Measurements from ENCODE around the gene EPB41L2. TPM values are rescaled to one million over a fixed set of nuclear protein-coding genes. Genes with fewer than 3 reads are reported as not detected.

The EPB41L2 gene
- total and polyA plus RNA-seq, 2 donors (not counting 1 experiment from before 2014, with no cell fraction given), result 113 to 264 TPM

DNA sequence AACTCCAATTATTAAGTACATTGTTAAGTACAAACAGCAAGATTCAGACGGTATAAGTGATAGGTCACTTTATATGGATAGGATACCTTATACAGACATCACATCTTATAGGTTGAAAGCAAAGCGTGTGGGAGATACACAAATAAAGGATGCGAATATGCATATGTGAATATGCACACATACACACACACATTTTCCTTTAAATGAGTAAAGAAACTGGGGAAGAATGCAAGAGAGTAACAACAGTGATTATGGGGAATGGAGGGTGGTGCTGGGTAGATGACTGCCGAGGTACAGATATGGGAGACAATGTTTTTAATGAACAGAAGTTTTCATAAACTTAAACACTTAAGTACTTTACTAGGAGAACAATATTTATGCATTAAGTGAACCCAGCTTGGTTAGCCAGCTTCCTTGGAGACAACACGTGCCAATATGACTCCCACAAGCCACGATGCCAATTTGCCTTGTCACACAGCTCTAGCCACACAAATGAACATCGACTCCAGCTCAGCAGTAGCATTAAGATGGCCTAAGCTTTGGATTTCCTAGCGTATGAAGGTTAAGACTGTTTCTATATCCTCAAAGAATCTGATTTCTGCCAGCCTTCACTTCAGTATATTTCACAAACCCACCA lies 96.6 kb downstream of the EPB41L2 start:
- TF ChIP-seq EZH2 (IDR thresholded peaks at IDR 0.05; ENCODE audit: low read length, missing control alignments), result no peak
- TF ChIP-seq, protein P1, sequence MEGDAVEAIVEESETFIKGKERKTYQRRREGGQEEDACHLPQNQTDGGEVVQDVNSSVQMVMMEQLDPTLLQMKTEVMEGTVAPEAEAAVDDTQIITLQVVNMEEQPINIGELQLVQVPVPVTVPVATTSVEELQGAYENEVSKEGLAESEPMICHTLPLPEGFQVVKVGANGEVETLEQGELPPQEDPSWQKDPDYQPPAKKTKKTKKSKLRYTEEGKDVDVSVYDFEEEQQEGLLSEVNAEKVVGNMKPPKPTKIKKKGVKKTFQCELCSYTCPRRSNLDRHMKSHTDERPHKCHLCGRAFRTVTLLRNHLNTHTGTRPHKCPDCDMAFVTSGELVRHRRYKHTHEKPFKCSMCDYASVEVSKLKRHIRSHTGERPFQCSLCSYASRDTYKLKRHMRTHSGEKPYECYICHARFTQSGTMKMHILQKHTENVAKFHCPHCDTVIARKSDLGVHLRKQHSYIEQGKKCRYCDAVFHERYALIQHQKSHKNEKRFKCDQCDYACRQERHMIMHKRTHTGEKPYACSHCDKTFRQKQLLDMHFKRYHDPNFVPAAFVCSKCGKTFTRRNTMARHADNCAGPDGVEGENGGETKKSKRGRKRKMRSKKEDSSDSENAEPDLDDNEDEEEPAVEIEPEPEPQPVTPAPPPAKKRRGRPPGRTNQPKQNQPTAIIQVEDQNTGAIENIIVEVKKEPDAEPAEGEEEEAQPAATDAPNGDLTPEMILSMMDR (conservative IDR thresholded peaks at IDR 0.05 in 1 of 2, IDR thresholded peaks at IDR 0.05 in 1 of 2; ENCODE audit: low read depth in 1 of 2, low read length in 2 of 2), result no peak
- Histone ChIP-seq H3K9me3 (ENCODE audit: control insufficient read depth, insufficient read depth, low read depth, low read length) (no peaks in the 10 kb centered on the region), H3K79me2 (ENCODE audit: control insufficient read depth, insufficient read depth, low read length) (peaks cover 78% of the 10 kb centered on the region), H3K36me3 (ENCODE audit: control insufficient read depth, insufficient read depth, low read length) (no peaks in the 10 kb centered on the region), H3K4me2 (ENCODE audit: extremely low read depth, insufficient read depth, low read length) (no peak overlapping the region), H3K4me3 (replicated peaks in 1 of 4; ENCODE audit: control extremely low read depth in 1 of 4, insufficient read depth in 1 of 4, low read depth in 3 of 4, low read length in 4 of 4) (no peak overlapping the region), H2AFZ (ENCODE audit: low read length) (no peak overlapping the region), H3K27ac (ENCODE audit: insufficient read depth, low read length) (no peak overlapping the region), H4K20me1 (ENCODE audit: control insufficient read depth, extremely low read depth, insufficient read depth, low read length) (no peaks in the 10 kb centered on the region), H3K27me3 (ENCODE audit: control insufficient read depth, insufficient read depth, low read length) (no peaks in the 10 kb centered on the region), H3K9ac (ENCODE audit: insufficient read depth, low read length) (no peak overlapping the region), H3K4me1 (ENCODE audit: control insufficient read depth, extremely low read depth, insufficient read depth, low read length) (peaks cover 18% of the 10 kb centered on the region)
- DNase-seq (ENCODE audit: low read depth in 2 of 2), result no peak

DNA sequence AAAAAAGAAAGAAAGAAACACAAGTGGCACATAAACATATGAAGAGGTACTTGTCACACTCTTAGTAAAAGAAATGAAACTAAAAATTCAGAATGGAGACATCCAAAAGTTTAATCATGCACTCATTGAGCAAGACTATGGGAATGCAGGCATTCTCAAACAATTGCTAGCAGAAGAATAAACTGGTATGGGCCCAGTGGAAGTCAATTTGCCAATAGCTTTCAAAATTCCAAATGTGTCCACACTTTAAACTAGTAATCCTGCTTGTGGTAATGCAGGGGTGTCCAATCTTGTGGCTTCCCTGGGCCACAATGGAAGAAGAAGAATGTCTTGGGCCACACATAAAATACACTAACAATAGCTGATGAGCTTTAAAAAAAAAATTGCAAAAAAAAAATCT lies 97.4 kb downstream of the EPB41L2 start:
- H3K27me3 ChIP-seq (ENCODE audit: control insufficient read depth, insufficient read depth, low read length), result no peaks in the 10 kb centered on the region
- H3K36me3 ChIP-seq (ENCODE audit: control insufficient read depth, insufficient read depth, low read length), result no peaks in the 10 kb centered on the region
- H3K27ac ChIP-seq (ENCODE audit: insufficient read depth, low read length), result no peak overlapping the region
- H3K9me3 ChIP-seq (ENCODE audit: control insufficient read depth, insufficient read depth, low read depth, low read length), result no peaks in the 10 kb centered on the region
- DNase-seq (ENCODE audit: low read depth in 2 of 2), result peak; percentile 68 to 73
- no peaks in the 10 kb centered on the region for H4K20me1 ChIP-seq (ENCODE audit: control insufficient read depth, extremely low read depth, insufficient read depth, low read length)
- no peak overlapping the region for H3K9ac ChIP-seq (ENCODE audit: insufficient read depth, low read length)
- H3K79me2 ChIP-seq (ENCODE audit: control insufficient read depth, insufficient read depth, low read length), result peaks cover 77% of the 10 kb centered on the region
- TF ChIP-seq EZH2 (IDR thresholded peaks at IDR 0.05; ENCODE audit: low read length, missing control alignments), result no peak
- TF ChIP-seq, protein P1 (conservative IDR thresholded peaks at IDR 0.05 in 1 of 2, IDR thresholded peaks at IDR 0.05 in 1 of 2; ENCODE audit: low read depth in 1 of 2, low read length in 2 of 2), result no peak
- H3K4me1 ChIP-seq (ENCODE audit: control insufficient read depth, extremely low read depth, insufficient read depth, low read length), result peaks cover 18% of the 10 kb centered on the region
- H3K4me2 ChIP-seq (ENCODE audit: extremely low read depth, insufficient read depth, low read length), result peak overlapping the region; percentile 48
- no peak overlapping the region for H2AFZ ChIP-seq (ENCODE audit: low read length)
- H3K4me3 ChIP-seq (replicated peaks in 1 of 4; ENCODE audit: control extremely low read depth in 1 of 4, insufficient read depth in 1 of 4, low read depth in 3 of 4, low read length in 4 of 4), result no peak overlapping the region

DNA sequence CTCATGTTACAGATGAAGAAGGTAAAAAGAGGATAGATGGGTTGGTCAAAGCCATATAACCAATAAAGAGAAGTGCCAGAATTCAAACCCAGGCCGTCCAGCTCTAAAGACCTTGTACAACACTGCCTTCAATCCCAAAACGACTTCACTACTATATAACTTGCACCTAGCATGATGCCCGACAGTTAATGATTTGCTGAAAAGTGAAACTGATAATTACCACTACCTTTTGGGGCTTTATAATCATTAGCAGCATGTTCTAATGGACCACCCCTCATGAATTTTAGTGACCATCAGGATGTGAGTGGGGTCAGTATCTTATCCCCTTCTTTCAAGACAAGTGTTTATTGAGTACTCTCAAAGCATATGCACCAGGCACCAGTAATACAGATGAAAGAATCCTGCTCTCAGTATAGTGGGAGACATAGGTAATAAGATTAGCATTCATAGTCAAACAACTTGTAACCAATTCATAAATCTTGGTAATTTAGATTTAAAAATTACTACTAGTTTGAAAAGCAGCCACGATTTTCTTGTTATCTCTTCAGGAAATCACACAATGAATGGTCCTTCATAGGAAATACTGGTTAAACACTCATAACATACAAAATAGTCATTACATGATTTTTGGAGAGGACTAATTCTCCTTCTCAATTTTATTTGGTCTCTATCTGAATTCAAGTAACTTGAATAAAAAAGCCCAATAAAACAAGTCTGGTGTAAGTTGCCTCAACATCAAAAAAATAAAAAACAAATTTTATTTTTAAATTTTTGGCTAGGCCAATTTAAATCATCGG lies 98.0 kb downstream of the EPB41L2 start:
- DNase-seq (ENCODE audit: low read depth in 2 of 2), result no peak
- TF ChIP-seq EZH2 (IDR thresholded peaks at IDR 0.05; ENCODE audit: low read length, missing control alignments), result no peak
- TF ChIP-seq, protein P1 (conservative IDR thresholded peaks at IDR 0.05 in 1 of 2, IDR thresholded peaks at IDR 0.05 in 1 of 2; ENCODE audit: low read depth in 1 of 2, low read length in 2 of 2), result no peak
- H3K9me3 ChIP-seq (ENCODE audit: control insufficient read depth, insufficient read depth, low read depth, low read length), result no peaks in the 10 kb centered on the region
- no peaks in the 10 kb centered on the region for H3K36me3 ChIP-seq (ENCODE audit: control insufficient read depth, insufficient read depth, low read length)
- H3K4me3 ChIP-seq (replicated peaks in 1 of 4; ENCODE audit: control extremely low read depth in 1 of 4, insufficient read depth in 1 of 4, low read depth in 3 of 4, low read length in 4 of 4), result no peak overlapping the region
- H2AFZ ChIP-seq (ENCODE audit: low read length), result no peak overlapping the region
- H3K27me3 ChIP-seq (ENCODE audit: control insufficient read depth, insufficient read depth, low read length), result no peaks in the 10 kb centered on the region
- peaks cover 83% of the 10 kb centered on the region for H3K79me2 ChIP-seq (ENCODE audit: control insufficient read depth, insufficient read depth, low read length)
- peaks cover 18% of the 10 kb centered on the region for H3K4me1 ChIP-seq (ENCODE audit: control insufficient read depth, extremely low read depth, insufficient read depth, low read length)
- no peak overlapping the region for H3K4me2 ChIP-seq (ENCODE audit: extremely low read depth, insufficient read depth, low read length)
- H4K20me1 ChIP-seq (ENCODE audit: control insufficient read depth, extremely low read depth, insufficient read depth, low read length), result no peaks in the 10 kb centered on the region
- H3K27ac ChIP-seq (ENCODE audit: insufficient read depth, low read length), result no peak overlapping the region
- H3K9ac ChIP-seq (ENCODE audit: insufficient read depth, low read length), result no peak overlapping the region
